ENCODE measurements around the gene KATNB1. TPM values are rescaled to one million over a fixed set of nuclear protein-coding genes. Genes with fewer than 3 reads are reported as not detected.

KATNB1 gene
- total and polyA plus RNA-seq, 12 donors, result 9.0 to 15.1 (median 11.0) TPM

- ATAC-seq (peak in 3 of 8 donors; percentile 3 to 28 (median 17)), DNase-seq (no peak)
- Histone ChIP-seq H3K4me1 (peaks cover 34 to 92% (median 81%) of the 10 kb centered on the region in 9 donors), H3K9me3 (no peaks in the 10 kb centered on the region), H3K27me3 (peaks cover 0 to 17% (median 0%) of the 10 kb centered on the region in 7 donors), H3K4me3 (peak overlapping the region in 9 of 10 donors; percentile 51 to 85 (median 67)), H3K27ac (peak overlapping the region; percentile 89 to 99 (median 96)), H3K36me3 (peaks cover 0 to 26% (median 13%) of the 10 kb centered on the region in 9 donors)
- WGBS, 2 donors, result 38 to 44% methylated on average over 12 of the region's 12 CpGs
- no peak for TF ChIP-seq CTCF (IDR thresholded peaks at IDR 0.05)
- intact Hi-C loops (cut with DNase I), result loop anchor here in 6 of 10 donors (1.0 to 5.0 kb wide), 5 partner anchors 43 to 202 kb away; partner anchors contain the start of genes USB1 (in 1 of the 6) and ZNF319 (in 1 of the 6)
These were observed 64.9 kb downstream of the KATNB1 start for GRCh38 chr16:57800200-57801097.

- Histone ChIP-seq H3K4me1 (peaks cover 34 to 90% (median 74%) of the 10 kb centered on the region in 9 donors), H3K27me3 (peaks cover 0 to 17% (median 0%) of the 10 kb centered on the region in 7 donors), H3K9me3 (no peaks in the 10 kb centered on the region), H3K36me3 (peaks cover 0 to 20% (median 12%) of the 10 kb centered on the region in 9 donors), H3K27ac (peak overlapping the region; percentile 89 to 99 (median 96)), H3K4me3 (peak overlapping the region; percentile 51 to 85 (median 66))
- ATAC-seq (peak in 6 of 8 donors; percentile 2 to 23 (median 12)), DNase-seq (no peak)
- intact Hi-C loops (cut with DNase I), result loop anchor here in 5 of 10 donors (2.0 to 5.0 kb wide), 4 partner anchors 44 to 201 kb away; partner anchors contain the start of genes USB1 (in 1 of the 5) and ZNF319 (in 1 of the 5)
- WGBS, 2 donors, result 18 to 23% methylated on average over 5 of the region's 5 CpGs
- TF ChIP-seq CTCF (IDR thresholded peaks at IDR 0.05), result no peak
These were observed 65.7 kb downstream of the KATNB1 start for GRCh38 chr16:57801098-57801808.

- intact Hi-C loops (cut with DNase I), result loop anchor here in 6 of 10 donors (2.0 to 5.0 kb wide), 7 partner anchors 27 to 200 kb away; partner anchors contain the start of genes USB1 (in 2 of the 6), ZNF319 (in 2 of the 6) and KATNB1 (in 1 of the 6)
- ATAC-seq (peak; percentile 22 to 66 (median 50)), DNase-seq (peak; percentile 73)
- peak overlapping the region; percentile 51 to 85 (median 66) for H3K4me3 ChIP-seq
- peaks cover 0 to 17% (median 0%) of the 10 kb centered on the region in 7 donors for H3K27me3 ChIP-seq
- H3K4me1 ChIP-seq, result peaks cover 34 to 87% (median 69%) of the 10 kb centered on the region in 9 donors
- TF ChIP-seq CTCF (IDR thresholded peaks at IDR 0.05), result no peak
- WGBS, 2 donors, result 0 to 1% methylated on average over 34 to 45 of the region's 45 CpGs
- no peaks in the 10 kb centered on the region for H3K9me3 ChIP-seq
- peak overlapping the region; percentile 89 to 99 (median 96) for H3K27ac ChIP-seq
- peaks cover 0 to 14% (median 7%) of the 10 kb centered on the region in 9 donors for H3K36me3 ChIP-seq
These were observed 66.3 kb downstream of the KATNB1 start for GRCh38 chr16:57801809-57802340.
